H9 (cell line): ENCODE results near the gene CDH24. TPM values are rescaled to one million over a fixed set of nuclear protein-coding genes. Genes with fewer than 3 reads are reported as not detected.

ENCODE experiments used
- DNase-seq: peaks from one replicate; pipeline ENCODE4 v3.0.0-alpha.2; 2017
- H2AFZ ChIP-seq: one replicate; pipeline ENCODE4 v1.6.1; 2013; ENCODE audit warnings: mild to moderate bottlenecking, low read length, control low read depth, moderate library complexity
- H2AK5ac ChIP-seq: 2 replicates; pipeline ENCODE4 v1.6.1; 2013; ENCODE audit warnings: low read length, control low read depth, mixed read lengths; ENCODE audit not compliant: insufficient read length
- H2BK120ac ChIP-seq: one replicate; pipeline ENCODE4 v1.6.1; 2013; ENCODE audit warnings: low read depth, mild to moderate bottlenecking, low read length, control low read depth, inconsistent platforms; ENCODE audit not compliant: poor library complexity, severe bottlenecking
- H2BK12ac ChIP-seq: 2 replicates; pipeline ENCODE4 v1.6.1; 2013; ENCODE audit warnings: low read length, control low read depth, mixed read lengths, low read depth; ENCODE audit not compliant: insufficient read length
- H2BK15ac ChIP-seq: 2 replicates; pipeline ENCODE4 v1.6.1; 2013; ENCODE audit warnings: low read depth, low read length, control low read depth
- H2BK20ac ChIP-seq: one replicate; pipeline ENCODE4 v1.6.1; 2013; ENCODE audit warnings: low read depth, mild to moderate bottlenecking, low read length, control low read depth, inconsistent platforms; ENCODE audit not compliant: poor library complexity, severe bottlenecking
- H2BK5ac ChIP-seq: 2 replicates; pipeline ENCODE4 v1.6.1; 2013; ENCODE audit warnings: low read length, control low read depth, mixed read lengths; ENCODE audit not compliant: insufficient read length
- H3K14ac ChIP-seq: 2 replicates; pipeline ENCODE4 v1.6.1; 2013; ENCODE audit warnings: low read length, control low read depth; ENCODE audit not compliant: insufficient read depth
- H3K18ac ChIP-seq: 2 replicates; pipeline ENCODE4 v1.6.1; 2013; ENCODE audit warnings: low read depth, mild to moderate bottlenecking, mixed read lengths, low read length, control low read depth; ENCODE audit not compliant: insufficient read length
- H3K23ac ChIP-seq: 2 replicates; pipeline ENCODE4 v1.6.1; 2013; ENCODE audit warnings: low read length, control low read depth, mixed read lengths, low read depth; ENCODE audit not compliant: insufficient read length
- H3K23me2 ChIP-seq: 2 replicates; pipeline ENCODE4 v1.6.1; 2013; ENCODE audit warnings: low read depth, mild to moderate bottlenecking, mixed read lengths, low read length, control low read depth; ENCODE audit not compliant: insufficient read length, poor library complexity, severe bottlenecking
- H3K27ac ChIP-seq: 2 replicates; pipeline ENCODE4 v1.5.1; 2013; ENCODE audit warnings: low read length, control low read depth, mixed read lengths, low read depth; ENCODE audit not compliant: insufficient read length
- H3K27me3 ChIP-seq: 2 replicates; pipeline ENCODE4 v1.6.1; 2013; ENCODE audit warnings: low read length, control low read depth, inconsistent platforms; ENCODE audit not compliant: insufficient read depth
- H3K4ac ChIP-seq: 2 replicates; pipeline ENCODE4 v1.6.1; 2013; ENCODE audit warnings: low read depth, mild to moderate bottlenecking, control low read depth, inconsistent platforms, low read length, moderate library complexity
- H3K4me1 ChIP-seq: 2 replicates; pipeline ENCODE4 v1.6.1; 2013; ENCODE audit warnings: low read length, control low read depth, inconsistent platforms; ENCODE audit not compliant: insufficient read depth
- H3K4me2 ChIP-seq: 2 replicates; pipeline ENCODE4 v1.6.1; 2013; ENCODE audit warnings: low read length, control low read depth, mixed read lengths; ENCODE audit not compliant: insufficient read length, insufficient read depth
- H3K56ac ChIP-seq: 2 replicates; pipeline ENCODE4 v1.6.1; 2013; ENCODE audit warnings: low read depth, mild to moderate bottlenecking, mixed read lengths, low read length, control low read depth; ENCODE audit not compliant: insufficient read length
- H3K79me1 ChIP-seq: 2 replicates; pipeline ENCODE4 v1.6.1; 2013; ENCODE audit warnings: low read depth, mild to moderate bottlenecking, moderate library complexity, low read length, control low read depth, inconsistent platforms; ENCODE audit not compliant: insufficient read depth, poor library complexity, severe bottlenecking
- H3K79me2 ChIP-seq: 2 replicates; pipeline ENCODE4 v1.6.1; 2013; ENCODE audit warnings: low read length, control low read depth, inconsistent platforms; ENCODE audit not compliant: insufficient read depth
- H3K9ac ChIP-seq: 2 replicates; pipeline ENCODE4 v1.6.1; 2013; ENCODE audit warnings: low read length, control low read depth, mixed read lengths; ENCODE audit not compliant: insufficient read length; ENCODE audit errors: extremely low read depth
- H3K9me3 ChIP-seq: one replicate; pipeline ENCODE4 v1.6.1; 2013; ENCODE audit warnings: low read depth, low read length, inconsistent platforms; ENCODE audit not compliant: control insufficient read depth
- H3T11ph ChIP-seq: one replicate; pipeline ENCODE4 v1.6.1; 2013; ENCODE audit warnings: mild to moderate bottlenecking, low read length, control low read depth, inconsistent platforms
- H4K20me1 ChIP-seq: one replicate; pipeline ENCODE4 v1.6.1; 2013; ENCODE audit not compliant: control insufficient read depth, insufficient read length, insufficient read depth
- H4K5ac ChIP-seq: 2 replicates; pipeline ENCODE4 v1.6.1; 2013; ENCODE audit warnings: low read depth, mild to moderate bottlenecking, mixed read lengths, low read length, control low read depth; ENCODE audit not compliant: insufficient read length
- H4K8ac ChIP-seq: replicated peaks from 2 replicates; pipeline ENCODE4 v1.6.1; 2013; ENCODE audit warnings: low read length, control low read depth, mixed read lengths, low read depth; ENCODE audit not compliant: insufficient read length
- H4K91ac ChIP-seq: 2 replicates; pipeline ENCODE4 v1.6.1; 2013; ENCODE audit warnings: low read depth, mild to moderate bottlenecking, moderate library complexity, mixed read lengths, low read length, control low read depth; ENCODE audit not compliant: insufficient read length
- H3K27ac Mint-ChIP-seq, 3 experiments: 2 replicates in 2 of 3; 3 replicates in 1 of 3; pipeline ENCODE4 v1.8.0; 2020 to 2021; ENCODE audit warnings: mixed read lengths in 3 of 3, mild to moderate bottlenecking in 1 of 3, moderate library complexity in 1 of 3
- H3K27me3 Mint-ChIP-seq: 2 replicates; pipeline ENCODE4 v1.8.0; 2021; ENCODE audit warnings: low read depth, mild to moderate bottlenecking, moderate library complexity, mixed read lengths
- H3K36me3 Mint-ChIP-seq, 3 experiments: 2 replicates in 2 of 3; 3 replicates in 1 of 3; pipeline ENCODE4 v1.8.0; 2020 to 2021; ENCODE audit warnings: low read depth in 3 of 3, mixed read lengths in 3 of 3; ENCODE audit not compliant: insufficient read depth in 1 of 3
- H3K4me1 Mint-ChIP-seq, 2 experiments: 2 replicates each; pipeline ENCODE4 v1.8.0; 2020; ENCODE audit warnings: mixed read lengths in 2 of 2
- H3K4me3 Mint-ChIP-seq, 2 experiments: 2 replicates in 1 of 2; 3 replicates in 1 of 2; pipeline ENCODE4 v1.8.0; 2020 to 2021; ENCODE audit warnings: mild to moderate bottlenecking in 2 of 2, mixed read lengths in 2 of 2, moderate library complexity in 1 of 2
- H3K9me3 Mint-ChIP-seq, 2 experiments: 2 replicates in 1 of 2; 3 replicates in 1 of 2; pipeline ENCODE4 v1.8.0; 2020; ENCODE audit warnings: mild to moderate bottlenecking in 2 of 2, mixed read lengths in 2 of 2, moderate library complexity in 1 of 2
- WGBS: extraction: QIAGEN DNeasy Blood & Tissue Kit; methylation state at CpG from one replicate; pipeline ENCODE4 v1.1.7; 2013; ENCODE audit warnings: missing lambda C conversion rate, low lambda C conversion rate, mixed read lengths; ENCODE audit not compliant: insufficient read length; ENCODE audit errors: extremely low coverage; 5-methylcytosine and 5-hydroxymethylcytosine counted together
- total RNA-seq: library from RNA; stranded (reverse); gene quantifications from 2 replicates; pipeline ENCODE4 v1.2.1, GENCODE V29; 2021
- TF ChIP-seq, protein P1 (sequence below): fragments of 200-600 bp; sonication (generic); conservative IDR thresholded peaks from 3 replicates; pipeline ENCODE4 v1.8.0; 2021; ENCODE audit warnings: antibody characterized with exemption, mild to moderate bottlenecking

CDH24 gene
- total RNA-seq, 1 experiment from 2014 or later, result 16.7 TPM

- no CpG with 5 or more reads among the region's 85 CpGs for WGBS
- H4K20me1 ChIP-seq, result no peaks in the 10 kb centered on the region
These were observed 9.3 kb downstream of the CDH24 start for GRCh38 chr14:23047751-23048693.

More at GRCh38 chr14:23047751-23048693, 9.3 kb downstream of the CDH24 start:
- H2AK5ac ChIP-seq, result no peak overlapping the region
- no peaks in the 10 kb centered on the region for H3K79me1 ChIP-seq
- no peak overlapping the region for H2BK20ac ChIP-seq
- H3K27me3 ChIP-seq, result no peaks in the 10 kb centered on the region
- H3K23ac ChIP-seq, result no peak overlapping the region
- H3K18ac ChIP-seq, result no peak overlapping the region
- no peak overlapping the region for H3K9ac ChIP-seq
- TF ChIP-seq, protein P1, sequence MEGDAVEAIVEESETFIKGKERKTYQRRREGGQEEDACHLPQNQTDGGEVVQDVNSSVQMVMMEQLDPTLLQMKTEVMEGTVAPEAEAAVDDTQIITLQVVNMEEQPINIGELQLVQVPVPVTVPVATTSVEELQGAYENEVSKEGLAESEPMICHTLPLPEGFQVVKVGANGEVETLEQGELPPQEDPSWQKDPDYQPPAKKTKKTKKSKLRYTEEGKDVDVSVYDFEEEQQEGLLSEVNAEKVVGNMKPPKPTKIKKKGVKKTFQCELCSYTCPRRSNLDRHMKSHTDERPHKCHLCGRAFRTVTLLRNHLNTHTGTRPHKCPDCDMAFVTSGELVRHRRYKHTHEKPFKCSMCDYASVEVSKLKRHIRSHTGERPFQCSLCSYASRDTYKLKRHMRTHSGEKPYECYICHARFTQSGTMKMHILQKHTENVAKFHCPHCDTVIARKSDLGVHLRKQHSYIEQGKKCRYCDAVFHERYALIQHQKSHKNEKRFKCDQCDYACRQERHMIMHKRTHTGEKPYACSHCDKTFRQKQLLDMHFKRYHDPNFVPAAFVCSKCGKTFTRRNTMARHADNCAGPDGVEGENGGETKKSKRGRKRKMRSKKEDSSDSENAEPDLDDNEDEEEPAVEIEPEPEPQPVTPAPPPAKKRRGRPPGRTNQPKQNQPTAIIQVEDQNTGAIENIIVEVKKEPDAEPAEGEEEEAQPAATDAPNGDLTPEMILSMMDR, result no peak
- no peak overlapping the region for H4K5ac ChIP-seq
- Mint-ChIP-seq H3K4me3 (no peak overlapping the region), H3K4me1 (peaks cover 6 to 20% of the 10 kb centered on the region in 2 experiments), H3K27me3 (0 out of 2 replicates have a peak, but pooled peaks cover 1% of the 10 kb centered on the region), H3K27ac (peak overlapping the region in 2 of 3 experiments; percentile 7 to 36; a peak in 2 of 7 replicates), H3K36me3 (peaks cover 7 to 25% (median 16%) of the 10 kb centered on the region in 3 experiments), H3K9me3 (no peaks in the 10 kb centered on the region)
- no peak overlapping the region for H3T11ph ChIP-seq
- no peak overlapping the region for H2BK15ac ChIP-seq
- no peak overlapping the region for H3K4ac ChIP-seq
- no peak overlapping the region for H2BK5ac ChIP-seq
- H3K4me2 ChIP-seq, result no peak overlapping the region
- H3K23me2 ChIP-seq, result no peaks in the 10 kb centered on the region
- no peak overlapping the region for H2BK120ac ChIP-seq
- no peak for DNase-seq
- no peak overlapping the region for H3K14ac ChIP-seq
- H4K8ac ChIP-seq, result no peak overlapping the region
- no peak overlapping the region for H3K27ac ChIP-seq
- H3K9me3 ChIP-seq, result no peaks in the 10 kb centered on the region
- H3K79me2 ChIP-seq, result no peaks in the 10 kb centered on the region
- no peak overlapping the region for H2BK12ac ChIP-seq
- H3K4me1 ChIP-seq, result no peaks in the 10 kb centered on the region
- H4K91ac ChIP-seq, result no peak overlapping the region
- no peak overlapping the region for H2AFZ ChIP-seq
- no peak overlapping the region for H3K56ac ChIP-seq
